Loucy (cell line): ENCODE measurements around the gene KIF22.
"Not testable (repeated sequence)": the region's sequence is repeated elsewhere in the genome, so short reads cannot be mapped to it uniquely, and the experiment has no call there.

Experiments used
- H2AFZ ChIP-seq: fragments of 200-600 bp; sonication (generic); 2 replicates; pipeline ENCODE4 v1.6.0; 2016; ENCODE audit warnings: antibody characterized with exemption, mild to moderate bottlenecking, low read length, moderate library complexity
- H3F3A ChIP-seq: fragments of 200-600 bp; 2 replicates; pipeline ENCODE4 v1.6.0; 2016; ENCODE audit warnings: antibody characterized with exemption, low read depth, mild to moderate bottlenecking
- H3K27me3 ChIP-seq: fragments of 200-600 bp; sonication (generic); 2 replicates; pipeline ENCODE4 v1.6.1; 2014; ENCODE audit warnings: low read length, mild to moderate bottlenecking; ENCODE audit not compliant: insufficient read depth, poor library complexity, severe bottlenecking
- H3K36me3 ChIP-seq: fragments of 200-600 bp; sonication (generic); 2 replicates; pipeline ENCODE4 v1.6.1; 2016; ENCODE audit warnings: low read length; ENCODE audit not compliant: insufficient read depth
- H3K4me1 ChIP-seq: fragments of 200-600 bp; sonication (generic); 2 replicates; pipeline ENCODE4 v1.5.1; 2014; ENCODE audit warnings: low read length, mild to moderate bottlenecking; ENCODE audit not compliant: insufficient read depth, poor library complexity, severe bottlenecking
- H3K4me2 ChIP-seq: fragments of 200-600 bp; sonication (generic); 2 replicates; pipeline ENCODE4 v1.6.0; 2014; ENCODE audit warnings: antibody characterized with exemption, low read length, low read depth, mild to moderate bottlenecking; ENCODE audit not compliant: poor library complexity, severe bottlenecking
- H3K4me3 ChIP-seq: fragments of 200-600 bp; sonication (generic); 2 replicates; pipeline ENCODE4 v1.5.1; 2014; ENCODE audit warnings: low read length, mild to moderate bottlenecking, mixed read lengths; ENCODE audit not compliant: poor library complexity, severe bottlenecking
- H3K79me2 ChIP-seq: fragments of 200-600 bp; sonication (generic); 2 replicates; pipeline ENCODE4 v1.6.1; 2014; ENCODE audit warnings: low read length; ENCODE audit not compliant: insufficient read depth
- H3K9ac ChIP-seq: fragments of 200-600 bp; sonication (generic); 2 replicates; pipeline ENCODE4 v1.6.0; 2014; ENCODE audit warnings: mild to moderate bottlenecking, low read depth, low read length, moderate library complexity; ENCODE audit not compliant: poor library complexity, severe bottlenecking
- H3K9me2 ChIP-seq: fragments of 200-600 bp; sonication (generic); replicated peaks from 2 replicates; pipeline ENCODE4 v1.6.1; 2016; ENCODE audit warnings: low read depth, low read length, mixed read lengths
- H3K9me3 ChIP-seq: fragments of 200-600 bp; sonication (generic); 2 replicates; pipeline ENCODE4 v1.6.1; 2014; ENCODE audit warnings: mild to moderate bottlenecking, antibody characterized with exemption, low read length, low read depth; ENCODE audit not compliant: insufficient read depth
- H4K20me1 ChIP-seq: fragments of 200-600 bp; sonication (generic); 2 replicates; pipeline ENCODE4 v1.6.0; 2014; ENCODE audit warnings: antibody characterized with exemption, low read length, mild to moderate bottlenecking; ENCODE audit not compliant: insufficient read depth, poor library complexity, severe bottlenecking
- CTCF ChIP-seq: fragments of 200-600 bp; sonication (generic); conservative IDR thresholded peaks from 2 replicates; pipeline ENCODE4 v1.5.1; 2014; ENCODE audit warnings: mild to moderate bottlenecking, antibody characterized with exemption, low read length
- EZH2phosphoT487 ChIP-seq: fragments of 200-600 bp; IDR thresholded peaks from 2 replicates; pipeline ENCODE4 v1.6.1; 2018; ENCODE audit warnings: antibody characterized with exemption, mild to moderate bottlenecking, moderate library complexity, borderline replicate concordance

The KIF22 gene

DNA sequence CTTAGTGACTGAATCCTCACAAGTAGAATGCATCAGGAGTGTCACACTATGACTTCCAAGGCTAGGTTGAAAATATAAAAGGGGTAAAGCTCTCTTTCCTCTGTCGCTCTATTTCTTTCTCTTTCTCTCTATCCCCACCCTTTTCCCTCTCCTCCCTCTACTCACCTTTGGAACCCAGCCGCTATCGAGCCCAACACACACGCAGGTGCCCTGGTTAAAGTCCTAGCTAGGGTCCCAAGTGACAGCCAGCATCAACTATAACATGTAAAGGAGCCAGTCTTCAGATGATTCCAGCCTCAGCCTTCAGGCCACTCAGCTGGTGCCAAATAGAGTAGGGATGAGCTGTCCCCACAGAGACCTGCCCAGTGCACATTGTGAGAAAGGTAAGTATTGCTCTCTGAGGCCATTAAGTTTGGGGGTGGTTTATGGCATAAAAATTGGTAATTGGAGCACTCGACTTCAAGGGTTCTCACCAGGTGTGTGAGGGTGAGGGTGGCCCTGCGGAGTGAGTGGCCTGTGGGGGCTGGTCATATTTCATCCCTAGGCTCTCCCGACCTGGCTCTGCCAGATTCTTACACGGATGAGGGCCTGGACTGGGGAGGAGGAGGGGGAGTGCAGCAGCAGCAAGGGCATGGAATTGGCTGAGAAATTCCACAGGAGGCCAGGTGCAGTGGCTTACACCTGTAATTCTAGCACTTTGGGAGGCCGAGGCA, 29.8 kb upstream of the KIF22 start:
- TF ChIP-seq CTCF (no peak), EZH2phosphoT487 (no peak)
- no peak overlapping the region for H2AFZ ChIP-seq
- H3K36me3 ChIP-seq, result no peaks in the 10 kb centered on the region
- H3K4me1 ChIP-seq, result no peaks in the 10 kb centered on the region
- no peaks in the 10 kb centered on the region for H3K79me2 ChIP-seq
- no peaks in the 10 kb centered on the region for H3K9me2 ChIP-seq
- no peaks in the 10 kb centered on the region for H3F3A ChIP-seq
- H3K9me3 ChIP-seq, result no peaks in the 10 kb centered on the region
- no peak overlapping the region for H3K4me2 ChIP-seq
- no peaks in the 10 kb centered on the region for H4K20me1 ChIP-seq
- no peak overlapping the region for H3K4me3 ChIP-seq
- no peaks in the 10 kb centered on the region for H3K27me3 ChIP-seq
- no peak overlapping the region for H3K9ac ChIP-seq

DNA sequence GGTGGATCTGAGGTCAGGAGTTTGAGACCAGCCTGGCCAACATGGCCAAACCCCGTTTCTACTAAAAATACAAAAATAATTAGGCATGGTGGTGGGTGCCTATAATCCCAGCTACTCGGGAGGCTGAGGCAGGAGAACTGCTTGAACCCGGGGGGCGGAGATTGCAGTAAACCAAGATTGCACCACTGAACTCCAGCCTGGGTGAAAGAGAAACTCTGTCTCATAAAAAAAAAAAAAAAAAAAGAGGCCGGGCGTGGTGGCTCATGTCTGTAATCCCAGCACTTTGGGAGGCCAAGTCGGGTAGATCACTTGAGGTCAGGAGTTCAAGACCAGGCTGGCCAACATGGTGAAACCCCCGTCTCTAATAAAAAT, 29.3 kb upstream of the KIF22 start:
- not testable (repeated sequence) for H3K9me3 ChIP-seq, H4K20me1 ChIP-seq, H3K9ac ChIP-seq, H3F3A ChIP-seq, H3K27me3 ChIP-seq, H3K4me3 ChIP-seq, H3K79me2 ChIP-seq, H3K4me1 ChIP-seq, H3K4me2 ChIP-seq, H3K36me3 ChIP-seq, H2AFZ ChIP-seq, H3K9me2 ChIP-seq

- Histone ChIP-seq H4K20me1 (no peaks in the 10 kb centered on the region), H3K27me3 (no peaks in the 10 kb centered on the region), H3K9ac (no peak overlapping the region), H3K4me1 (no peaks in the 10 kb centered on the region), H3K9me2 (no peaks in the 10 kb centered on the region), H3K36me3 (no peaks in the 10 kb centered on the region), H3F3A (no peaks in the 10 kb centered on the region), H2AFZ (no peak overlapping the region), H3K4me2 (no peak overlapping the region), H3K4me3 (no peak overlapping the region), H3K79me2 (no peaks in the 10 kb centered on the region), H3K9me3 (no peaks in the 10 kb centered on the region)
- no peak for TF ChIP-seq CTCF
- TF ChIP-seq EZH2phosphoT487, result no peak
These were observed 28.7 kb upstream of the KIF22 start for GRCh38 chr16:29761882-29762281.

- no peaks in the 10 kb centered on the region for H3F3A ChIP-seq
- no peaks in the 10 kb centered on the region for H3K9me2 ChIP-seq
- H3K4me2 ChIP-seq, result no peak overlapping the region
- no peaks in the 10 kb centered on the region for H3K4me1 ChIP-seq
- H3K36me3 ChIP-seq, result no peaks in the 10 kb centered on the region
- no peak overlapping the region for H3K4me3 ChIP-seq
- no peaks in the 10 kb centered on the region for H4K20me1 ChIP-seq
- no peak overlapping the region for H3K9ac ChIP-seq
- H2AFZ ChIP-seq, result no peak overlapping the region
- no peaks in the 10 kb centered on the region for H3K9me3 ChIP-seq
- no peaks in the 10 kb centered on the region for H3K79me2 ChIP-seq
- TF ChIP-seq EZH2phosphoT487 (no peak), CTCF (no peak)
- no peaks in the 10 kb centered on the region for H3K27me3 ChIP-seq
These were observed 27.2 kb upstream of the KIF22 start for GRCh38 chr16:29763326-29763725.
